Fibroblast of skin of right biceps (primary cell): Measurements from ENCODE around the gene OAS3.
"Not testable (repeated sequence)": the region's sequence is repeated elsewhere in the genome, so short reads cannot be mapped to it uniquely, and the experiment has no call there.

Experiments used
- DNase-seq: peaks from one replicate; pipeline ENCODE4 v3.0.0-alpha.2; 2013

OAS3 gene

GRCh38 chr12:112937741-112938719 is at the start of gene OAS3:
Gene OAS3, plus strand, starts transcription at chr12:112938474. Its CDS starts 57 bp downstream, at chr12:112938531.
- peak; percentile 56 for DNase-seq

DNA sequence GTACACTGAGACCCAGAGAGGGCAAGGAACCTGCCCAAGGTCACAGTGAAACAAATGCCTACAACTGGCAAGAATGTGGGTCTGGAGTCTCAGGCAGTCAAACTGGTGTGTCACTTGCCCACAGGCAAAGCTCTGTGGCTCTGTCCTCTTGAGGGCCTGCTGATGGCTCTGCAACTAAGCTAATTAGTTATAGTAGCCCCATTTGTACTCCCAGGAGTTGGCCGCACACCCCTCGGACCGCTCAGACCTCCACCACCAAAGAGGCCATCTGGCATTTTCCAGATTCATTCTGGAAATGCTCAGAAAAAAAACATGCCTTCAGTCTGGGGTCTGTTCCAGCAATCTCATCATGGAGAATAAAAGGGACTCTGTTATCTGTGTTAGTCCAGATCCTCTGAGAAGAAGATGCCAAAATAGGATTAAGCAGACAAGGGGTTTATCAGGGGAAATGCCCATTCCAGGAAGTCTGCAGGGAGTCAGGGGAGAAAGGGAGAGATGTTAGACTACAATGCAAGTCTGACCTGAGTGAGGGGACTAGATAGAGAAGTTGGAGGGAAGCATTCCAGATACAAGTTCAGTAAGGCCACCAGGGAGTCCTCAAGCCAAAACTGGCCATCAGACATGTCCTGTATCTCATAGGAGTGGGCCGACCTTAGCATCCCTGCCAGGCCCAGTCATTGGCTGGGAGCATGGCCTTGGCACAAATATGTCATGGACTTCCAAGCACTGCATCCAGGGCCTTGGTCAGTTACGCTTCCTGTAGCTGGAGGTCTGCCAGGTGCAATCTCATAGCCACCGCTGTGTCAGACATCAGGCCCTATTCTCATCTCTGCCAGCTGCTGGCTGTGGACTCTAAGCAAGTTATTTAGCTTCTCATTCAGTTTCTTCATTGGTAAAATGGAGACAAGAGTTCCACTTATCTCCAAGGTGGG is 46.9 kb upstream of the OAS3 start:
- DNase-seq: no peak

- no peak for DNase-seq
These were observed 45.4 kb upstream of the OAS3 start for GRCh38 chr12:112892856-112893255.

DNA sequence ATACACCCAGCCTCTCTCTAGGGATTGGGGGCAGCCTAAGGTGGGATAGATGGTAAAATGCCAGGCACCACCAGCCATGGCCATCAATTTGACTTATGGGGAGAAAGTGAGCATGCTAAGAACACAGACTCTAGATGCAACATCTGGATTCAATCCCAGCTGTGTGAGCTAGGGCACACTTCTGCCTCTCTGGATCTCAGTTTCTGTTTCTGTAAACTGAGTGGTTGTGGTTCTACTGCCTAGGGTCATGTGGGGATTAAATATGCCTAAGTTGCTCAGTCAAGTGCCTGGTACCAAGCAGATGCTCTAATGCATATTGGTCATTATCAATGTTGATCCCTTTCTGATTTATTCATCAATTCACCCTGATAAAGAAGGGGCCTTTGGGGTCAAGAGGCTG is 44.1 kb upstream of the OAS3 start:
- no peak for DNase-seq

DNA sequence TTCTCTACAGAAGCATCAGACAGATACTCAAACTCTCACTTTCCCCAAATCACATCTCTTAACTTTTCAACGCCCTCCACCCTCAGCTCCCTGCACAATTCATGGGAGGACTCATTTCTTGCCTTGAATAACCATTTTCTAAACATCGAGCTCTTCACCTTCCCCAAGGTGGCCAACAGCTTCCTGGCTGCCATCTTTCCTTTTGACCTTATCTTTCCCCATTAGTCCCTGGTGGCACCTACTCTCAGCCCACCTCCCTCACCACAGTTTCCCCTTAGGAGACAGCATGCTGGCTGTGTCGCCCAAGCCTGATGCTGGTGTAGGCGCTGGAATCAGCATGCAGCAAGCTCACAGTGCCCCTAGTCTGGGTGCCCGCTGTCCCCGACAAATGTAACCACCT is 39.9 kb upstream of the OAS3 start:
- DNase-seq: no peak

- peak; percentile 22 for DNase-seq
These were observed 37.8 kb upstream of the OAS3 start for GRCh38 chr12:112900298-112901145.

- no peak for DNase-seq
These were observed 37.0 kb upstream of the OAS3 start for GRCh38 chr12:112901271-112901670.

- DNase-seq: peak; percentile 51
These were observed 33.7 kb upstream of the OAS3 start for GRCh38 chr12:112904571-112904970.

DNA sequence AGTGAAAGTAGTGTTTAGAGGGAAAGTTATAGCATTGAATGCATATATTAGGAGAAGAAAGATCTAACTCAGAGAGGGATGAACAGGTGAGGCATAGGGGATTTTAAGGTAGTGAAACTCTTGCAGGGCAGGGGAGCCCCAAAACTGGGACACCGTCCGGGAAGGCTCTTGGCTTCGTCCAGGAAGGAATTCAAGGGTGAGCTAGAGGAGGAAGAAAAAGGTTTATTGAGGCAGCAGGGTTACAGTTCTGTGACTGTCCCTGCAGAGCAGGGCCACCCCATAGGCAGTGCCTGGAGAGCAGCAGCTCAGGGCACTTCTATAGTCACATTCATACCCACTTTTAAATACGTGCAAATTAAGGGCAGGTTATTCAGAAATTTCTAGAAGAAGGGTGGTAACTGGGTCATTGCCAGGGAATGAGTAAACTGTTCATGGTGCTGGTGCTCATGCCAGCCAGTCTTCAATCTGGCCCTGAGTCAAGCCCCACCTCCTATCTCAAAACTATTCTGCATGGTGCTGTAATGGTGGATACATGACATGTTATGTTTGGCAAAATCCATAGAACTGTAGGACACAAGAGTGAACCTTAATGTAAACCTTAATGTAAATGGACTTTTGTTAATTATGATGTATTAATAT is 32.7 kb upstream of the OAS3 start:
- no peak for DNase-seq

- no peak for DNase-seq
These were observed 31.4 kb upstream of the OAS3 start, which contains the start of gene OAS1 for GRCh38 chr12:112906712-112907414. Gene OAS1, plus strand, starts transcription at chr12:112906962. Its CDS starts 78 bp downstream, at chr12:112907040.

DNA sequence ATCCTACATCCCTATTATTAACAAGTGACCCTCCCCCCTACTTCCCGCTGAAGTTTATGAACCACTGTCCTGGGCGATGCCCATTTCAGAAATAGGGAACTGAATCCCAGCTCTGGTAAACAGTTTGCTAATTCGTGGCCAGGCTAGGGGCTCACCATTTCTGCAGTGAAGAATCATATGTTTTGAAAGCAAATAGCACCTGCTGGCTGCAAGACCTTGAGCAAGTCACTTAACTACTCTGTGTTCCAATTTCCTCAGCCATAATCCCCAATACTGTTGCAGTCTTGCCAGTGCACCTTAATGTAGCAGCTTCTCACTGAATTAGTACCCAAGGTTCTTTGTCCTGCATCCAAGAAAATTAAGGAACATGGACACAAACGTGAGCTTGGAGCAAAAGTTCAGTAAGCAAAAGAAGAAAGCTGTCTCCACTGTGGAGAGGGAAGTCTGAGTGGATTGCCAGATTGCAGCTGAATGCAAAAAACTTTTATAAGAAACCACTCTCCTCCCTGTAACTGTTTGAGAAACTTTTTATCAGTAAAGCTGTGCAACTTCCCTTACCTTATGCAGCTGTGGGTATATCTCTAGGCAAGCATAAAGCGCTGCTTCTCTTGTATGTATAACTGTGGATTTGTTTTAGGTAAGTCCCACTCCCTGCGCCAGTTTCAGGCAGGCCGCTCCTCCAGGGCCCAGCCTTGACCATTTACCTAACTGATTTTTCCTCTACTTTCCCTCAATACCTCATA is 30.7 kb upstream of the OAS3 start:
- DNase-seq: no peak

GRCh38 chr12:112908548-112908947 is 29.7 kb upstream of the OAS3 start:
- DNase-seq: no peak

DNA sequence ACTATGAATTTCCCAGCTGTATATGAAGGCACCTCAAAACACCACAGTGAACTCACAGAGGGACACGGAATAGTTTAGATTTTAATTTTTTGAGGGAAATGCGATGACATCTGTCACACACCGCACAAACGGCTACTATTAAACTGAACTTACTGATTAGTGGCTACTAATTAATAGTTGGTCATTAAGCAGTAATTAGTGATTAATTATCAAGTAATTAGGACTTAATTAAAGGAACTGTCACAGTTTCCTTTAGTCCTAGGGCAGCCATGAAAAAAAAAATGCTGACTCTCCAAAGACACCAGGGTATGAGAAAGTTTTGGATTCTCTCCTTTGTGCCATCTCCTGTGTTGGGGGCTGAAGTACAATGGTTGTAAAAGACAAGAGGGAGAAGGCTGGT is 28.6 kb upstream of the OAS3 start:
- no peak for DNase-seq

- no peak for DNase-seq
These were observed 25.1 kb upstream of the OAS3 start for GRCh38 chr12:112913038-112913688.

DNA sequence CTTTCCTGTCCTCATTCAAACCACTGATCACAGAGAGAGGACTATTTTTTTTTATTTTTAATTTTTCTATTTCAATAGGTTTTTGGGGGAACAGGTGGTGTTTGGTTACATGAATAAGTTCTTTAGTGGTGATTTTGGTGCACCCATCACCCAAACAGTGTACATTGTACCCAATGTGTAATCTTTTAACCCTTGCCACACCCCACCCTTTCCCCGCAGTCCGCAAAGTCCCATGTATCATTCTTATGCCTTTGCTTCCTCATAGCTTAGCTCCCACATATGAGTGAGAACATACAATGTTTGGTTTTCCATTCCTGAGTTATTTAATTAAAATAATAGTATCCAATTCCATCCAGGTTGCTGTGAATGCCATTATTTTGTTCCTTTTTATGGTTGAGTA is 24.4 kb upstream of the OAS3 start:
- not testable (repeated sequence) for DNase-seq

- no peak for DNase-seq
These were observed 22.0 kb upstream of the OAS3 start for GRCh38 chr12:112916270-112916669.

DNA sequence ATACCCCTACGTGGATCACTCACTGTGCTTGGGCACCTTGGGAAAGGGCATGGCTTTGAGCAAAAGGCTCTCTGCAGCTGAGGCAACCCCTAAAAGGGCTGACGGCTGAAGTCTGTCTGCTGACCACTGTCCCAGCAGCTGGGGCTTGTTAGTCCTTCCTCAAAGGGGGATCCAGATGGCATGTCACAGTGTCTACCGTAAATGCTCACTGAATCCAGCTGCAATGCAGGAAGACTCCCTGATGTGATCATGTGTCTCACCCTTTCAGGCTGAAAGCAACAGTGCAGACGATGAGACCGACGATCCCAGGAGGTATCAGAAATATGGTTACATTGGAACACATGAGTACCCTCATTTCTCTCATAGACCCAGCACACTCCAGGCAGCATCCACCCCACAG is 19.2 kb upstream of the OAS3 start:
- DNase-seq: no peak

GRCh38 chr12:112924986-112925385 is 13.3 kb upstream of the OAS3 start:
- DNase-seq: no peak

DNA sequence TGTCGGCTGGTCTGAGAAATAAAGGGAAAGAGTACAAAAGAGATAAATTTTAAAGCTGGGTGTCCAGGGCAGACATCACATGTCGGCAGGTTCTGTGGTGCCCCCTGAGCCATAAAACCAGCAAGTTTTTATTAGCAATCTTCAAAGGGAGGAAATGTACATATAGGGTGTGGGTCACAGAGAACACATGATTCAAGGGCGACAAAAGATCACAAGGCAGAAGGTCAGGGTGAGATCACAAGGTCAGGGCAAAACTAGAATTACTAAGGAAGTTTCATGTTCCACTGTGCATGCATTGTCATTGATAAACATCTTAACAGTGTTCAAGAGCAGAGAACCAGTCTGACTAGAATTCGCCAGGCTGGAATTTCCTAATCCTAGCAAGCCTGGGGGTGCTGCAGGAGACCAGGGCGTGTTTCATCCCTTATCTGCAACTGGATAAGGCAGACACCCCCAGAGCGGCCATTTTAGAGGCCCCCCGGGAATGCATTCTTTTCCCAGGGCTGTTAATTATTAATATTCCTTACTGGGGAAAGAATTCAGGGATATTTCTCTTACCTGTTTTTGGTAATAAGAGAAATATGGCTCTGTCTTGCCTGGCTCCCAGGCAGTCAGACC is 11.7 kb upstream of the OAS3 start:
- not testable (repeated sequence) for DNase-seq
